K562 (cell line): ENCODE measurements around the gene CEP72. TPM values are rescaled to one million over a fixed set of nuclear protein-coding genes. Genes with fewer than 3 reads are reported as not detected.

ENCODE experiments used
- ARNT ChIP-seq, 2 experiments: fragments of 450-650 bp; IDR thresholded peaks; 2 replicates each; pipeline ENCODE4 v1.6.1; 2016; ENCODE audit warnings: mild to moderate bottlenecking in 1 of 2
- ATF7 ChIP-seq: fragments of 450-650 bp; IDR thresholded peaks from 2 replicates; pipeline ENCODE4 v1.7.1; 2014; ENCODE audit warnings: mild to moderate bottlenecking, moderate library complexity
- BRD4 ChIP-seq: fragments of 200-600 bp; sonication (generic); IDR thresholded peaks from 2 replicates; pipeline ENCODE4 v1.6.1; 2017; ENCODE audit warnings: inconsistent platforms
- CCNT2 ChIP-seq: IDR thresholded peaks from 2 replicates; pipeline ENCODE4 v1.6.1; 2011; ENCODE audit warnings: borderline replicate concordance, low read depth, mild to moderate bottlenecking, moderate library complexity, mixed read lengths, low read length; ENCODE audit not compliant: insufficient read length; ENCODE audit errors: extremely low read depth
- DNMT1 ChIP-seq: fragments of 450-650 bp; IDR thresholded peaks from 2 replicates; pipeline ENCODE4 v1.6.1; 2016; ENCODE audit warnings: antibody characterized with exemption, mild to moderate bottlenecking
- ELF4 ChIP-seq: fragments of 450-650 bp; formaldehyde crosslinking; IDR thresholded peaks from 2 replicates; pipeline ENCODE4 v1.4.0; 2022; ENCODE audit warnings: missing genetic modification characterization
- HMG20B ChIP-seq: fragments of 250-450 bp; sonication (Bioruptor Pico); IDR thresholded peaks from 2 replicates; pipeline ENCODE4 v1.5.0; 2021; ENCODE audit warnings: mild to moderate bottlenecking
- HNRNPH1 ChIP-seq: fragments of 200-400 bp; formaldehyde crosslinking; optimal IDR thresholded peaks from 2 replicates; pipeline ENCODE3; 2017; ENCODE audit warnings: low read depth, mild to moderate bottlenecking, low read length, moderate library complexity
- ILK ChIP-seq: fragments of 450-650 bp; IDR thresholded peaks from 2 replicates; pipeline ENCODE4 v1.6.1; 2016; ENCODE audit warnings: missing genetic modification characterization, low read depth, mild to moderate bottlenecking, missing compliant biosample characterization, moderate library complexity, borderline replicate concordance
- IRF9 ChIP-seq: fragments of 450-650 bp; IDR thresholded peaks from 2 replicates; pipeline ENCODE4 v1.6.1; 2016; ENCODE audit warnings: missing biosample characterization, missing genetic modification characterization
- KLF10 ChIP-seq: fragments of 250-450 bp; sonication (Bioruptor Pico); IDR thresholded peaks from 2 replicates; pipeline ENCODE4 v1.6.1; 2021; ENCODE audit warnings: matching md5 sums
- MCM2 ChIP-seq: fragments of 450-650 bp; IDR thresholded peaks from 2 replicates; pipeline ENCODE4 v1.6.1; 2017; ENCODE audit warnings: low read depth, mild to moderate bottlenecking
- POLR3A ChIP-seq: IDR thresholded peaks from 2 replicates; pipeline ENCODE4 v1.6.1; 2011; ENCODE audit warnings: borderline replicate concordance, mild to moderate bottlenecking, moderate library complexity; ENCODE audit not compliant: insufficient read length, insufficient read depth; ENCODE audit errors: extremely low read depth
- RBFOX2 ChIP-seq: fragments of 200-400 bp; formaldehyde crosslinking; IDR thresholded peaks from 2 replicates; pipeline ENCODE4 v1.6.1; 2017; ENCODE audit warnings: low read depth, mild to moderate bottlenecking, low read length, moderate library complexity
- RCOR1 ChIP-seq, 2 experiments: IDR thresholded peaks; 2 replicates each; pipeline ENCODE4 v1.6.1; 2012; ENCODE audit warnings: low read depth in 2 of 2, low read length in 2 of 2, borderline replicate concordance in 1 of 2, improper control_type of control experiment in 1 of 2
- SNAPC5 ChIP-seq: fragments of 250-450 bp; sonication (Bioruptor Pico); IDR thresholded peaks from 2 replicates; pipeline ENCODE4 v1.8.0; 2021; ENCODE audit warnings: moderate library complexity, mild to moderate bottlenecking, inconsistent platforms
- TEAD4 ChIP-seq, 2 experiments: sonication (generic) in 1 of 2; formaldehyde crosslinking in 1 of 2; IDR thresholded peaks; 2 replicates each; pipeline versions ENCODE4 v1.6.1 to v1.8.0; 2012 to 2022; ENCODE audit warnings: borderline replicate concordance in 1 of 2, inconsistent platforms in 1 of 2, low read length in 1 of 2, mild to moderate bottlenecking in 1 of 2, missing genetic modification reagents in 1 of 2
- TOE1 ChIP-seq, 2 experiments: fragments of 450-650 bp in 1 of 2; sonication (generic) in 1 of 2; formaldehyde crosslinking in 1 of 2; IDR thresholded peaks; 2 replicates each; pipeline versions ENCODE4 v1.7.1 to v1.8.0; 2016 to 2022; ENCODE audit warnings: borderline replicate concordance in 2 of 2, mild to moderate bottlenecking in 2 of 2, antibody characterized with exemption in 1 of 2, inconsistent platforms in 1 of 2, low read depth in 1 of 2, missing genetic modification reagents in 1 of 2, moderate library complexity in 1 of 2
- XRCC4 ChIP-seq: IDR thresholded peaks from one replicate; pipeline ENCODE4 v1.6.1; 2011; ENCODE audit not compliant: insufficient read depth, insufficient read length; ENCODE audit errors: extremely low read depth
- YY1 ChIP-seq, 3 experiments: IDR thresholded peaks; 2 replicates each; pipeline ENCODE4 v1.6.1; 2011; ENCODE audit warnings: low read length in 2 of 3, mild to moderate bottlenecking in 2 of 3, moderate library complexity in 2 of 3, borderline replicate concordance in 1 of 3, control low read depth in 1 of 3, low read depth in 1 of 3; ENCODE audit not compliant: insufficient read depth in 3 of 3, insufficient replicate concordance in 2 of 3, control insufficient read depth in 1 of 3, insufficient read length in 1 of 3; ENCODE audit errors: extremely low read depth in 1 of 3
- ZNF583 ChIP-seq: fragments of 250-450 bp; sonication (Bioruptor Pico); IDR thresholded peaks from 2 replicates; pipeline ENCODE4 v1.4.0; 2020
- polyA plus RNA-seq, 8 experiments: library from polyadenylated mRNA; depleted of rRNA in 4 of 8; stranded (reverse) in 5 of 8; unstranded in 3 of 8; fragments of >200 nt; fragmentation: Nextera tagmentation in 2 of 8; fragmentation: Illumina TruSeq in 1 of 8; extraction: Ambion mirVana in 2 of 8; extraction: Trizol in 1 of 8; gene quantifications; 2 replicates each; pipeline versions ENCODE4 v1.2.1 to v1.2.3, GENCODE V29; 2011 to 2014; ENCODE audit warnings: inconsistent platforms in 1 of 8, missing spikeins in 1 of 8
- total RNA-seq, 7 experiments: library from RNA; depleted of rRNA in 6 of 7; stranded (reverse); fragments of >200 nt in 6 of 7; fragmentation: Illumina TruSeq in 2 of 7; extraction: Trizol in 2 of 7; gene quantifications; 2 replicates each; pipeline versions ENCODE4 v1.2.1 to v1.2.3, GENCODE V29; 2011 to 2021; ENCODE audit warnings: low replicate concordance in 1 of 7
- TF ChIP-seq, protein P1 (sequence below): fragments of 250-450 bp; sonication (Bioruptor Pico); IDR thresholded peaks from 2 replicates; pipeline ENCODE4 v1.4.0; 2020

The CEP72 gene
- total and polyA plus RNA-seq, 9 of the 15 experiments (the other 6 are each of a cell fraction or from before 2014, with no cell fraction given): 0.89 to 38.1 (median 14.2) TPM

DNA sequence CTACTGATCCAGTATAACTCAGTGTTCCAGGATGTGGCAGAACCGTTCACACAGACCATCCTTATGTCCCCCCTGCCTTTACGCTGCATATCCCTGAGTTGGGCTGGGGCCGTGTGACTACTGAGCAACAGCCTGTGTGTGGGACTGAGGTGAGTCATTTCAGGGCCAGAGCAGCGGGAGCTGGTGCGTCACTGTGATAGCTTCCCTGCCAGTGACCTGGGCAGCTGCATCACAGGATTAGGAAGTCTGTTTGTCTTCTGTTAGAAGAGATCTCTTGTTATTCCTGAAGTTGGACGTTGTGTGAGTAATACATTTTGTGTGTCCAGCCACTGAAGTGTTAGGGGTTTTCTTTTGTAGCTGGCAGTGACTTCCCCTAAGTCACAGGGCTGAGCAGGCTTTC is 45.4 kb downstream of the CEP72 start (continued):
- TF ChIP-seq SNAPC5 (CRISPR knock-in tag) (no peak), ARNT (IDR thresholded peaks at IDR 0.05) (no peak), RCOR1 (IDR thresholded peaks at IDR 0.05; ENCODE audit: borderline replicate concordance in 1 of 2, low read depth in 2 of 2, low read length in 2 of 2) (no peak; a peak in 1 of 4 replicates), XRCC4 (no peak), CCNT2 (peak; percentile 37), MCM2 (no peak), HNRNPH1 (no peak), BRD4 (no peak), YY1 (IDR thresholded peaks at IDR 0.05; ENCODE audit: borderline replicate concordance in 1 of 3, control insufficient read depth in 1 of 3, extremely low read depth in 1 of 3, insufficient read depth in 3 of 3, insufficient read length in 1 of 3, insufficient replicate concordance in 2 of 3, low read depth in 1 of 3, low read length in 2 of 3) (no peak), TOE1 (IDR thresholded peaks at IDR 0.05; ENCODE audit: borderline replicate concordance) (0 out of 2 replicates have a peak, but pooled peaks have one; percentile 50), TOE1 (CRISPR knock-in tag; IDR thresholded peaks at IDR 0.05; ENCODE audit: borderline replicate concordance, low read depth) (no peak), ZNF583 (CRISPR knock-in tag) (no peak), KLF10 (no peak), RBFOX2 (no peak), TEAD4 (IDR thresholded peaks at IDR 0.05; ENCODE audit: low read length) (peak; percentile 93), TEAD4 (CRISPR knock-in tag; IDR thresholded peaks at IDR 0.05; ENCODE audit: borderline replicate concordance) (no peak), DNMT1 (no peak), ILK (tag) (no peak), ELF4 (CRISPR knock-in tag) (no peak), POLR3A (no peak), IRF9 (tag) (no peak), HMG20B (CRISPR knock-in tag) (no peak), ATF7 (no peak)
- TF ChIP-seq, protein P1, sequence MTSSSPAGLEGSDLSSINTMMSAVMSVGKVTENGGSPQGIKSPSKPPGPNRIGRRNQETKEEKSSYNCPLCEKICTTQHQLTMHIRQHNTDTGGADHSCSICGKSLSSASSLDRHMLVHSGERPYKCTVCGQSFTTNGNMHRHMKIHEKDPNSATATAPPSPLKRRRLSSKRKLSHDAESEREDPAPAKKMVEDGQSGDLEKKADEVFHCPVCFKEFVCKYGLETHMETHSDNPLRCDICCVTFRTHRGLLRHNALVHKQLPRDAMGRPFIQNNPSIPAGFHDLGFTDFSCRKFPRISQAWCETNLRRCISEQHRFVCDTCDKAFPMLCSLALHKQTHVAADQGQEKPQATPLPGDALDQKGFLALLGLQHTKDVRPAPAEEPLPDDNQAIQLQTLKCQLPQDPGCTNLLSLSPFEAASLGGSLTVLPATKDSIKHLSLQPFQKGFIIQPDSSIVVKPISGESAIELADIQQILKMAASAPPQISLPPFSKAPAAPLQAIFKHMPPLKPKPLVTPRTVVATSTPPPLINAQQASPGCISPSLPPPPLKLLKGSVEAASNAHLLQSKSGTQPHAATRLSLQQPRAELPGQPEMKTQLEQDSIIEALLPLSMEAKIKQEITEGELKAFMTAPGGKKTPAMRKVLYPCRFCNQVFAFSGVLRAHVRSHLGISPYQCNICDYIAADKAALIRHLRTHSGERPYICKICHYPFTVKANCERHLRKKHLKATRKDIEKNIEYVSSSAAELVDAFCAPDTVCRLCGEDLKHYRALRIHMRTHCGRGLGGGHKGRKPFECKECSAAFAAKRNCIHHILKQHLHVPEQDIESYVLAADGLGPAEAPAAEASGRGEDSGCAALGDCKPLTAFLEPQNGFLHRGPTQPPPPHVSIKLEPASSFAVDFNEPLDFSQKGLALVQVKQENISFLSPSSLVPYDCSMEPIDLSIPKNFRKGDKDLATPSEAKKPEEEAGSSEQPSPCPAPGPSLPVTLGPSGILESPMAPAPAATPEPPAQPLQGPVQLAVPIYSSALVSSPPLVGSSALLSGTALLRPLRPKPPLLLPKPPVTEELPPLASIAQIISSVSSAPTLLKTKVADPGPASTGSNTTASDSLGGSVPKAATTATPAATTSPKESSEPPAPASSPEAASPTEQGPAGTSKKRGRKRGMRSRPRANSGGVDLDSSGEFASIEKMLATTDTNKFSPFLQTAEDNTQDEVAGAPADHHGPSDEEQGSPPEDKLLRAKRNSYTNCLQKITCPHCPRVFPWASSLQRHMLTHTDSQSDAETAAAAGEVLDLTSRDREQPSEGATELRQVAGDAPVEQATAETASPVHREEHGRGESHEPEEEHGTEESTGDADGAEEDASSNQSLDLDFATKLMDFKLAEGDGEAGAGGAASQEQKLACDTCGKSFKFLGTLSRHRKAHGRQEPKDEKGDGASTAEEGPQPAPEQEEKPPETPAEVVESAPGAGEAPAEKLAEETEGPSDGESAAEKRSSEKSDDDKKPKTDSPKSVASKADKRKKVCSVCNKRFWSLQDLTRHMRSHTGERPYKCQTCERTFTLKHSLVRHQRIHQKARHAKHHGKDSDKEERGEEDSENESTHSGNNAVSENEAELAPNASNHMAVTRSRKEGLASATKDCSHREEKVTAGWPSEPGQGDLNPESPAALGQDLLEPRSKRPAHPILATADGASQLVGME (CRISPR knock-in tag): no peak
